SKM-1 (cell line): Measurements from ENCODE around the gene SCAMP5.

Experiments
- DNase-seq: peaks from one replicate; lab custom pipeline; 2025; ENCODE audit not compliant: unreplicated experiment; lab: John Stamatoyannopoulos, UW

SCAMP5 gene

GRCh38 chr15:75044258-75044878 is 49.0 kb downstream of the SCAMP5 start:
- no peak for DNase-seq

GRCh38 chr15:75045332-75046015 is 50.1 kb downstream of the SCAMP5 start:
- DNase-seq: no peak

DNA sequence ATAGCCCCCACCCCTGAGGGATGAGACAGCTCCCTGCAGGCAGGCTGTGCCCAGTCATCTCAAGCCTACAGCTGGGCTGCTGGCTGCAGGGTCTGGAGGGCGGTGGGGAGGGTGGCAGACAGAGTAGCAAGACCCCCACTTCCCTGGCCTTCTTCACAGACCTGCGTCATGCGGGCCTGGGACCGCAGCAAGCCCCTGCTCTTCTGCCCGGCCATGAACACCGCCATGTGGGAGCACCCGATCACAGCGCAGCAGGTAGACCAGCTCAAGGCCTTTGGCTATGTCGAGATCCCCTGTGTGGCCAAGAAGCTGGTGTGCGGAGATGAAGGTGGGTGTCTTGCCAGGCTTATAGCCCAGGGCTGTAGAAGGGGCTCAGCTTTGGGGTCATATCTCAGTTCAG is 53.0 kb downstream of the SCAMP5 start:
- DNase-seq: no peak

- DNase-seq: no peak
Measured at GRCh38 chr15:75049392-75049791, 54.0 kb downstream of the SCAMP5 start.

DNA sequence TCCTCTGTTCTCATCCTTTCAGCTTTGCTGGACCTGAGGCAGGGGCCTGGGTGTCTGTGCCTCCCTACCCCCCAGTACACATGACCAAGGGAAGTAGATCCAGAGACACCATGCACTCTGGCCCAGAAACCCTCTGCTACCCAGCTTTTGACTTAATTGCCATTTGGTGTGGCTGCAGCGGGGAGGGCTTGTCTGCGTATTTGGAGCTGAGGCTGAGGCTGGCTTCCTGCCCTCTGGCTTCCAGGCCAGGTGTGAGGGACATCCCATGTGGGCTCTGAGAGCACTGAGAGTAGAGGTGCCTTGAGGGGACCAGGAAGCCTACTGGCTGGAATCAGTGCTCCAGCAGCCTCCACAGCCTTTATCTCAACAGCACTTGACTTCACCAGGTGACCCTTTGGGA is 54.9 kb downstream of the SCAMP5 start:
- no peak for DNase-seq

DNA sequence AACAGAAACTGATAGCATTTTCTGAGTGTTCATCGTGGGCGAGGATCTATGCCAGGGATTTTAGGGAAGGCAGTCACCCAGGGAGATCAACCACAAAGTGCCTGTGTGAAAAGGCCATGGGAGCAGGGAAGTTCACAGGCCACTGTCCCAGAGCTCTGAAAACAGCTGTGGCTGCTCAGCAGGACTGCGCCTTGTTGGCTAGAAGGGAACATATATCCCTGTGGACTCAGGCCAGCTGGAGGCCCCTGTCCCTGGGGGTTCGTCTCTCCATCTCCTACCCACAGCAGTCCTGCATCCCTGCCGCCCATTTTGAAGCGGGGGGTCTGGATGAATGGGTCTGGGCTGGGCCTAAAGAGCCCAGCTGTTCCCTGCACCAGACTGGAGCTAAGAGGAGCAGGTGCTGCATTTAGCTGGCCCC is 55.8 kb downstream of the SCAMP5 start:
- no peak for DNase-seq

- DNase-seq: no peak
Measured at GRCh38 chr15:75051711-75052110, 56.3 kb downstream of the SCAMP5 start.

- DNase-seq: no peak
Measured at GRCh38 chr15:75052972-75053747, 57.8 kb downstream of the SCAMP5 start.

DNA sequence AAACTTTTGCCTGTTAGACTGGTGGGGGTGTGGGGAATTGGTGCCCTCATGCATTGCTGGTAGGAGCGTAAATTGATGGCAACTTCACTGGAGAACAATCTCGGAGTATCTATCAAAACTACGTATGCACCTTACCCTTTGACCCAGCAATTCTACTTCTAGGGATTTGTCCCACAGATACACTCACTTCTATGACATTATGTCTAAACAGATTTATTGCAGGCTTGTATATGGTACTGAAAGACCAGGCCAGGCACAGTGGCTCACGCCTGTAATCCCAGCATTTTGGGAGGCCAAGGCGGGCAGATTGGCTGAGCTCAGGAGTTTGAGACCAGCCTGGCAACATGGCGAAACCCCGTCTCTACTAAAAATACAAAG is 58.4 kb downstream of the SCAMP5 start:
- no peak for DNase-seq

- DNase-seq: no peak
Measured at GRCh38 chr15:75054172-75054897, 59.0 kb downstream of the SCAMP5 start.

DNA sequence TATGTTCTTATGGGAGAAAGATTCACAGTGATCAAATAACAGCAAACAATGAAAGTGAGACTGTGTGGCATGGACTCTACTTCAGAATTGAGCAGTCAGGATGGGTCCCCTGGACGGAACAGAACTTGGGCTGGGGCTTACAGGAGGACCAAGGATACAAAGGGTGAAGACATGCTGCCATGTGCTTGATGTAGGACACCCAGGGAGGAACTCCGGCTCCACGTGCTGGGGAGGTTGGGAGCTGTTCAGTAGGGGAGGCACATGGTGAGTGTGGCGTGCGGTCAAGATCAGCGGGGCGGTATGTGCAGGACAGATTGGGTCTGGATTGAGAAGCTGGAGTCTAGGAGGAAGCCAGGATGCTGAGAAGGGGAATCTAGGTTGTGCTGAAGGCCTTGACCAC is 60.7 kb downstream of the SCAMP5 start:
- DNase-seq: no peak

DNA sequence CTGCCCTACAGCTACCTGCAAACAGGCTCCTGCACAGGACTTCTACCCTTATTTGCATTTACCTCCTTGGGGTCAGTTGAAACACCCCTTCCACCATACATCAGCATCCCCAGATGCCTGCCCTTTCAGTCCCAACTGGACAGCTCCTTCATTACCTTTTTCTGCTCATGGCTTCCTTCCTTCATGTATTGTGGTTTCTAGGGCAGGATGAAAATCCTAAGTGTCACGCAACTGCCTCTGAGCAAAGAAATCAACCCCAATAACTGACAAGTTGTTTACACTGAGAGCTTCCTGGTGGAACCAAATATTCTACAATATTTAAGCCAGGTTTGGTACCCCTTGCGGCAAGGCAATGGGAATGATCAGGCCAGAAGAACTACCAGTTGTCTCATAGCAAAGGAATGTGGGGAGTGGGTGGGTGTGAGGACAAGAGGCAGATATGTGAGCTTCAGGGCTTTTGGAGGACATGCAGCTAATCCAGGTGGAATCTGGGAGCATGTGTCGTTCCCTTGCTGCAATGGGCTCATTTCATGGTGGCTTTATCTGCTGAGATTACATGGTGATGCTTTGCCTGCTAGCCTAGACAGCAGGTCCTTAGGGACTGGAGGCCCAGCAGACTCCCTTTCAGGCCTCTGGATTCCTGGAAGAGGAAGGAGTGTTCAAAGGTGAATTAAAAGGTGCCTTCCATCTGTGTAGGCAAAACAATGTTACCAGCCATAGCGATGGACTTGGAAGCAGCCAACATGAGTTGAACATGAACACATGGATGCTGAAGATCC is 63.0 kb downstream of the SCAMP5 start:
- no peak for DNase-seq

GRCh38 chr15:75059607-75060006 is 64.2 kb downstream of the SCAMP5 start:
- no peak for DNase-seq

GRCh38 chr15:75061272-75061671 is 65.9 kb downstream of the SCAMP5 start:
- peak; percentile 46 for DNase-seq

DNA sequence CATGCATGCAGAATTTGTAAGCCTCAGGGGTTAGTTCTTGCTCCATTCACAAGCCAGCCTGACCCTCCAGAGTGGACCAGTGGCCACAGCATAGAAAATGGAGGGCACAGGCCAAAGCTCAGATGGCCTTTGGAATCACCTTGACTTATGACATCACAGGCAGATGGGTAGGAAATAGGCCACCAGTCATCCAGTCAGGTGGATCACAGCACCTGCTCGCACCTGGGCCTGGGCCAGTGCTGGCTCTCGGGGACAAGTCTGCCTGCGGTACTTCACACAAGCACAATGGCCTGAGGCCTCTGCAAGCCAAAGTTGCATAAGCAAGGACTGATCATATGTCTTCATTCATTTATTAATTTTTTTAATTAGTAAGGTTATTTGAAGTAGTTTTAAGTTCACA is 67.3 kb downstream of the SCAMP5 start:
- no peak for DNase-seq

GRCh38 chr15:75063338-75063737 is 68.0 kb downstream of the SCAMP5 start:
- DNase-seq: no peak

DNA sequence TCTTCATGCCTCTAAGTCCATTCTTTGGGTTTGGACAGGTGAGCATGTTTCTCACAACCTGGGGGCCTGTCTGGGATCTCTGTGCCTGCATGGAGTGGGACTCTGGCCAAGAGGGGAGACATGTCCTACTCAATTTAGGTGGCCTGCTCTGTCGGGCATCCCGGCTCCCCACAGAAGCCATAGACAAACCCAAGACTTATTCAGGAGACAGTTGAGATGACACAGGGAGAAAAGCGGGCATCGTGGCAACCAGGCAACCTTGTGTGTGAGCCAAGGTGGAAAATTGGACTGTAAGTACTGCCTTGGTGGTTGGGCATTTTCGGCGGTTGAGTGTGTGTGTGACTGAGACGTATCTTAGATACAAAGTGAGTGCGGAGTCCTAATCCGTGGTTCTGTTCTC is 68.5 kb downstream of the SCAMP5 start:
- DNase-seq: no peak

DNA sequence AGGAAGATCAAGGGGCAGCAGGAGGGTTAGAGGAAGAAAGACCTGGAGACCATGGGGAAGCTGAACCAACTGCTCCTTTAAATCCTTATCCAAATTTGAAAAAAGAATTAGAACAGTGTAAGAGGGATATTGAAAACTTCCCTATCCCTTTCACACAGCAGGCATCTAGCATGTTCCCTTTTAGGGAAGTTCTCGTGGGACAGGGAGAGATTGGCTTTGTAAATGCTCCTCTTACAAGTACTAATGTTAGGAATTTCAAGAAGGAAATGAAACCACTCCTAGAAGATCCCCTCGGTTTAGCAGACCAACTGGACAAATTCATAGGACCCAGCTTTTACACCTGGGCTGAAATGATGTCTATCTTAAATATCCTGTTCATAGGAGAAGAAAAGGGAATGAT is 69.5 kb downstream of the SCAMP5 start:
- DNase-seq: no peak

DNA sequence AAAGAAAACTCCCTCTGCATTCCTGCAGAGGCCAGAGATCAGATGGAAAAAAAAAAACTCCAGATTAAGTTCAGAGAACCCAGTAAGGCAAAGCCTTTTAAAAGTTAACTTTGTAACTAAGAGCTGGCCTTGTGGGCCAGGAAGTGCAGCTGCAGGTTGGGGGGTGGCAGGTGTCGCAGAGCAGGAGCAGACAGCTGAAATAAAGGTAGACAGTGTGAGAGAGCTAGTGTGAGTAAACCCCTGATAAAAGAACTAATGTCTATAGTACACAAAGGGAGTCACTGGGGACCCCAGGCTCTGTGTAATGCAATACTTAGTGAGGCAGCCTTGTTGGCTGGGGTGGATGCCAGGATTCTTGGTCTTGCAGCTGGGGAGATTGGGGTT is 70.1 kb downstream of the SCAMP5 start:
- no peak for DNase-seq

DNA sequence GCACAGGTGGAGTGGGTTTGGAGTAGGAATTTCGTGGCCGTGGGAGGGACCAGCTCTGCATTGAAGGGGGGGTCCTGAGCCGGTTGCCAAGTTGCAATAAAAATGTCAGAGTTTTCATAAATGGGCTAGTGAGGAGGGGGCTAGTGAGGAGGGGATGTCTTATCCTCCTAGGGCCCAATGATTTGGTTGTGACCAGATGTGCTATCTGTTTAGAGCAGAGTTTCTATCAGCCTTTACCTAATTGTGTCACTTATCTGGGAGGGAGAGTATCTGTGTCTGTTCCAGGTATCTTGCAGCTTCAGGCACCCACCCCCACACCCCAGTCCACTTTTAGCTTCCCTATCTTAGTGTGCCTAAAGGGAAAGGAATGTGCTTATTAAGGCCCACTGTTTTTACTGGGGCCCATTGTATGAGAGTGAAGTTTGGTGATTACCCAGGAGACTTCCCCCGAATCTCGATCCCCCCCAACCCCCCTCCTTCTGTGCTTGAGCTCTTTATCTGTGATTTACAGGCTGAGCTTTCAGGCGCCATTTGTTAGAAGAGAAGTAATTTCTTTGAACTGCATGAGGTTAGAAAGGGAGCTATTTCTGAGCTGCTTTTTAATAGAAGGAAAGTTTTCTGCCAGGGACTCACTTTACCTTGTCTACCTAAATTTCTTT is 70.6 kb downstream of the SCAMP5 start:
- no peak for DNase-seq
